Skeletal muscle tissue (tissue), 4 donors: ENCODE results near the gene PPP2CA. TPM values are rescaled to one million over a fixed set of nuclear protein-coding genes. Genes with fewer than 3 reads are reported as not detected.
A peak's percentile ranks its signal among the peaks of the same experiment; 100 is the strongest.
"Not testable (repeated sequence)": the region's sequence is repeated elsewhere in the genome, so short reads cannot be mapped to it uniquely, and the experiment has no call there.

ENCODE experiments used
- H3K27ac ChIP-seq: one replicate; pipeline ENCODE4 v1.7.0; 2013; ENCODE audit warnings: mild to moderate bottlenecking, low read depth, low read length, inconsistent platforms
- H3K27me3 ChIP-seq, 3 donors: one replicate each; pipeline ENCODE4 v1.7.0; 2013; ENCODE audit warnings: low read length in 3 of 3; ENCODE audit not compliant: control insufficient read depth in 3 of 3, insufficient read depth in 3 of 3
- H3K36me3 ChIP-seq, 3 donors: one replicate each; pipeline ENCODE4 v1.7.0; 2013; ENCODE audit warnings: low read length in 3 of 3; ENCODE audit not compliant: control insufficient read depth in 3 of 3, insufficient read depth in 3 of 3
- H3K4me1 ChIP-seq, 3 donors: one replicate each; pipeline ENCODE4 v1.7.0; 2013; ENCODE audit warnings: low read length in 3 of 3, mild to moderate bottlenecking in 3 of 3; ENCODE audit not compliant: control insufficient read depth in 3 of 3, insufficient read depth in 3 of 3
- H3K4me3 ChIP-seq, 3 donors: one replicate each; pipeline ENCODE4 v1.7.0; 2013; ENCODE audit warnings: low read length in 3 of 3
- H3K9ac ChIP-seq, 3 donors: one replicate each; pipeline ENCODE4 v1.7.0; 2013; ENCODE audit warnings: low read length in 3 of 3, mild to moderate bottlenecking in 3 of 3, moderate library complexity in 2 of 3, low read depth in 1 of 3
- H3K9me3 ChIP-seq, 3 donors: one replicate each; pipeline ENCODE4 v1.7.0; 2013; ENCODE audit warnings: low read length in 3 of 3; ENCODE audit not compliant: control insufficient read depth in 3 of 3
- total RNA-seq: library from RNA; depleted of rRNA; stranded (reverse); fragments of >200 nt; gene quantifications from one replicate; pipeline ENCODE4 v1.2.3, GENCODE V29; 2014
- donor health status: Osteomylitis.

Gene PPP2CA
- 47.0 TPM for total RNA-seq

- Histone ChIP-seq H3K27ac (peak within 1 kb of the TSS; percentile 100), H3K9ac (peak within 1 kb of the TSS; percentile 98 to 100 (median 99)), H3K9me3 (no peaks in the 10 kb centered on the region), H3K27me3 (no peaks in the 10 kb centered on the region), H3K36me3 (peaks cover 0 to 2% (median under 1%) of the 10 kb centered on the region in 3 donors), H3K4me1 (peaks cover 18 to 39% (median 38%) of the 10 kb centered on the region in 3 donors), H3K4me3 (peak within 1 kb of the TSS; percentile 91 to 99 (median 96))
Measured at GRCh38 chr5:134225780-134226440, at the start of gene PPP2CA. TSS of gene PPP2CA (minus strand) at chr5:134226073. CDS start at chr5:134225861, 212 bp downstream.

DNA sequence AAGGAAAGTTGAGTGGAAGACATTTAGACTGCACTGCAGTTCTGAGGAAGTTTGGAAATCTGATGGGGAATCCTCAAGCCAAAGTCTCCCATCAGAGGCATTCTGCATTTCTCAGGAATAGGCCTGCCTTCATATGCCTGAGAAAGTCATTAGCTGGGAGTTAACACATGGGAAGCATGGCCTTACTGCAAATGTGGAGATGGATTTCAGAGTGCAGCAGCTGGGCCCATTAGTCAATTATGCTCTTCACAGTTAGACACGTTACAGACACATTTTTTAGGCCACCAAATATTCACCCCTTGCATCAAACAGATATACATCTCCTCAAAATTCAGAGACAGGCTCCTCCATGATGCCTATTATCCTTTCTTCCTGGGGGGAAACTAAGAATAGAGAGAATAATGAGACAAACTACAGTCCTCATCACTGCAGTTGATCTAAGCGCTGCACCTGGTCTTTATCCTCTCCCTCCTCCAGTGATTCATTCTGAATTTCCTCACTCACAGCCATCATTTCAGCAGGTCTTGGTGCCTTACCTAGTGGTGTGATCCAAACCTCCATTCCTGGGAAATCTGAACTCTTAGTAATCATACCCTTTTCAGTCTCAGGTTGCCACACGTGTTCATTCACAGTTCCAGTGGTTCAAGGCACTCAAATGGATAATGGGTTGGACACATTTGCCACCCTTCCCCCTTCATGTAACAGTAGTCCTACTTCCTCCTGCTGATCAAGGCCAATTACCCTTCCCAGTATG lies 47.9 kb upstream of the PPP2CA start:
- Histone ChIP-seq H3K9me3 (peaks cover 0 to 3% (median 0%) of the 10 kb centered on the region in 3 donors), H3K9ac (no peak overlapping the region), H3K27me3 (no peaks in the 10 kb centered on the region)

GRCh38 chr5:134271059-134271458 lies 45.2 kb upstream of the PPP2CA start:
- Histone ChIP-seq H3K9ac (no peak overlapping the region), H3K27ac (no peak overlapping the region), H3K27me3 (no peaks in the 10 kb centered on the region), H3K4me3 (no peak overlapping the region), H3K9me3 (peaks cover 0 to 3% (median 0%) of the 10 kb centered on the region in 3 donors), H3K4me1 (no peaks in the 10 kb centered on the region), H3K36me3 (no peaks in the 10 kb centered on the region)

More for the DNA sequence above, 47.9 kb upstream of the PPP2CA start:
- Histone ChIP-seq H3K4me3 (no peak overlapping the region), H3K27ac (no peak overlapping the region), H3K4me1 (no peaks in the 10 kb centered on the region), H3K36me3 (no peaks in the 10 kb centered on the region)

DNA sequence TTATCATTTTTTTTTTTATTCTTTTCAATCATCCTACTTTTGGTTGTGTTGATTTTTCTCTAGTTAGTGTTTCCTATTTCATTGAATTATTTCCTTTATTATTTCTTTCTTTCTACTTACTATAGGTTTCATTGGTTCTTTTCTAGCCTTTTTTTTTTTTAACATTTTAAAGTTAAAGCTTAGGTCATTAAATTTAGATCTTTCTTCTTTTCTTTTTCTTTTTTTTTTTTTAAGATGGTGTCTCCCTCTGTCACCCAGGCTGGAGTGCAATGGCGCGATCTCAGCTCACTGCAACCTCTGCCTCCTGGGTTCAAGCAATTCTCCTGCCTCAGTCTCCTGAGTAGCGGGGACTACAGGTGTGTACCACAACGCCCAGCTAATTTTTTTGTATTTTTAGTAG lies 43.0 kb upstream of the PPP2CA start:
- Histone ChIP-seq H3K9me3 (peaks cover 0 to 3% (median 0%) of the 10 kb centered on the region in 3 donors), H3K4me3 (no peak overlapping the region)

DNA sequence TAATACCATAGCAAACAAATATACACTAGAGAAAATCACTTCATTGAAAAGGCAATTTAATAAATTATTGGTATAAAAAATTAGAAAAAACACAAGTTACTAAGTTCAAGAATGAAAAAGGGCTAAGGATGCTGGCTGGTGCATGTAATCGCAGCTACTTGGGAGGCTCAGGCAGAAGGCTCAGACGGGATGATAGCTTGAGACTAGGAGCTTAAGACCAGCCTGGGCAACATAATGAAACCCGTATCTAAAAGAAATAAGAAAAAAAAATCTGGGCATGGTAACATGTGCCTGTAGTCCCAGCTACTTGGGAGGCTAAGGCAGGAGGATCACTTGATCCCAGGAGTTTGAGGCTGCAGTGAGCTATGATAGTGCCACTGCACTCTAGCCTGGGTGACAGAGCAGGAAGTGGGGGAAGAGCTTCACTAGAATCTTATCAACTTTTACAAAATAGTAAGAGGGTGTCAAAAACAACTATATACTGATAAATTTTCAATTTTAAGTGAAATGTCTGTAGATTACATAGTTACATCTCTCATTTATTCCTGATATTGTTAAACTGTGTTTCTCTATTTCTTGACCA lies 42.2 kb upstream of the PPP2CA start:
- H3K9ac ChIP-seq, result no peak overlapping the region
- no peaks in the 10 kb centered on the region for H3K4me1 ChIP-seq
- no peak overlapping the region for H3K4me3 ChIP-seq
- H3K9me3 ChIP-seq, result peaks cover 0 to 3% (median 0%) of the 10 kb centered on the region in 3 donors
- H3K27ac ChIP-seq, result no peak overlapping the region
- H3K27me3 ChIP-seq, result no peaks in the 10 kb centered on the region
- no peaks in the 10 kb centered on the region for H3K36me3 ChIP-seq

More for the DNA sequence above, 43.0 kb upstream of the PPP2CA start:
- Histone ChIP-seq H3K36me3 (no peaks in the 10 kb centered on the region), H3K4me1 (no peaks in the 10 kb centered on the region), H3K9ac (no peak overlapping the region), H3K27me3 (no peaks in the 10 kb centered on the region), H3K27ac (no peak overlapping the region)

DNA sequence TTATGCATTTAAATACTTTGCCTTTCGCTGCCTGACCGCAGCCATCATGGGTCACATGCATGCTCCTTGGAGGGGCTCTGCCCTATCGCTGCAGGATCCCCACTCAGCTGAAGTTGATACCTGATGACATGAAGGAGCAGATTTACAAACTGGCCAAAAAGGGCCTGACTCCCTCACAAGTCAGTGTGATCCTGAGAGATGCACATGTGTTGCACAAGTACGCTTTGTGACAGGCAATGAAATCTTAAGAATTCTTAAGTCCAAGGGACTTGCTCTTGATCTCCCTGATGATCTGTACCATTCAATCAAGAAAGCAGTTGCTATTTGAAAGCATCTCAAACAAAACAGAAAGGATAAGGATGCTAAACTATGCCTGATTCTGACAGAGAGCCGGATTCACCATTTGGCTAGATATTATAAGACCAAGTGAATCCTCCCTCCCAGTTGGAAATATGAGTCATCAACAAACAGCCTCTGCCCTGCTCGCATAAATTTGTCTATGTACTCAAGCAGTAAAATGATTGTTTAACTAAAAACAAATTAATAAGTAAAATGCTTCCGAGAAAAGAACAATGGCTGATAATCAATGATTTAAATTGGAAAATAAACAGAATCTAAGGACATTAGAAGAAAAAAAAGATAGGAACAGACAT lies 41.6 kb upstream of the PPP2CA start:
- Histone ChIP-seq H3K4me1 (no peaks in the 10 kb centered on the region), H3K27ac (no peak overlapping the region), H3K9ac (no peak overlapping the region), H3K4me3 (no peak overlapping the region), H3K36me3 (no peaks in the 10 kb centered on the region), H3K9me3 (peaks cover 0 to 3% (median 0%) of the 10 kb centered on the region in 3 donors), H3K27me3 (no peaks in the 10 kb centered on the region)

GRCh38 chr5:134263801-134264200 lies 37.9 kb upstream of the PPP2CA start:
- Histone ChIP-seq H3K9me3 (no peaks in the 10 kb centered on the region), H3K36me3 (no peaks in the 10 kb centered on the region), H3K4me1 (no peaks in the 10 kb centered on the region), H3K27ac (no peak overlapping the region), H3K4me3 (no peak overlapping the region), H3K27me3 (no peaks in the 10 kb centered on the region), H3K9ac (no peak overlapping the region)

- H3K36me3 ChIP-seq, H3K4me1 ChIP-seq, H3K4me3 ChIP-seq, H3K27me3 ChIP-seq, H3K9me3 ChIP-seq, H3K27ac ChIP-seq, H3K9ac ChIP-seq: not testable (repeated sequence)
Measured at GRCh38 chr5:134262629-134263028, 36.8 kb upstream of the PPP2CA start.

GRCh38 chr5:134258896-134259295 lies 33.0 kb upstream of the PPP2CA start:
- Histone ChIP-seq H3K27ac (no peak overlapping the region), H3K4me3 (no peak overlapping the region), H3K9ac (no peak overlapping the region), H3K36me3 (no peaks in the 10 kb centered on the region), H3K27me3 (no peaks in the 10 kb centered on the region), H3K9me3 (no peaks in the 10 kb centered on the region), H3K4me1 (peaks cover 0 to 8% (median 0%) of the 10 kb centered on the region in 3 donors)
